ENCODE results near the gene EEF1G.

DNA sequence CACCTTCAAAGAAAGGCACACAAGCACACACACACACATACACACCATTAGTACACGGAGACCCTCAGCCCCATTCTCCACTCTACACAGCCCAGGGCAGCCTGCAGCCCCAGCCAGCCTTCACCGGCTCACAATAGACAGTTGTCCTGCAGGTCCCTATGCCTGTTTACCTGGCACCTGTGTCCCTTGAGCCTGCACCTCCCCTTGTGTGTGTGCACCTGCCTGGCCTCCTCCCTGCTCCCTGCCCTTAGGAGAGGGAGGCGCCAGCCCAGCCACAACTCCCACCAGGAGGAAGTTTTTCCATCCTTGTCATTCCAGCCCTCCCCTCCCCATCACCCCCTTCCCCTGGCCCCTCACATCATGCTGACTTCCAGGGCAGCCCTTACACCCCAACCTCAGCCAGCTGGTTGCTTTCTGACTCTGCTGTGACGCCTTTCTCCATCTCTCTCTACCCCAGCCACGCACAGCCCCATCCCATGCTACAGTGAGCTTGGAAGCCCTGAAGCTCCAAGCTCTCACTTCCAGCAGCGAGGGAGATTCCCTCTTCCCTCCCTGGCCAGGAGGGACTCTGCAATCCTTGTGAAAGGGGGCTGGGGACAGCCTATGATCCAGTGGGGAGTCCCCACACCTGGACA is 31.5 kb downstream of the EEF1G start:
- TF ChIP-seq POLR2A (IDR thresholded peaks at IDR 0.05) (no peak), CTCF (IDR thresholded peaks at IDR 0.05) (no peak), EP300 (IDR thresholded peaks at IDR 0.05) (no peak)

Measured in sigmoid colon (tissue), 4 donors.